GM19351 (cell line): Measurements from ENCODE around the gene FOXM1.

Source experiments
- ATAC-seq: cut with Tn5 transposase; IDR thresholded peaks from one replicate; pipeline ENCODE4 v1.9.1; 2021; ENCODE audit warnings: mild to moderate bottlenecking, moderate library complexity; ENCODE audit not compliant: unreplicated experiment

FOXM1 gene

GRCh38 chr12:2877047-2877952, at the start of gene FOXM1, which contains the start of gene RHNO1:
FOXM1 (minus strand) TSS chr12:2877174; CDS start chr12:2874478, 2,696 bp downstream.
RHNO1 (plus strand) TSS chr12:2877223; CDS start chr12:2885367, 8,144 bp downstream.
- peak; percentile 68 for ATAC-seq

GRCh38 chr12:2925322-2925995, 48.5 kb upstream of the FOXM1 start:
- ATAC-seq: no peak

GRCh38 chr12:2924019-2924418, 47.0 kb upstream of the FOXM1 start:
- no peak for ATAC-seq

GRCh38 chr12:2923057-2923456, 46.1 kb upstream of the FOXM1 start:
- no peak for ATAC-seq

- ATAC-seq: no peak
Measured at GRCh38 chr12:2922329-2922728, 45.4 kb upstream of the FOXM1 start.

- no peak for ATAC-seq
Measured at GRCh38 chr12:2919249-2919648, 42.3 kb upstream of the FOXM1 start.

GRCh38 chr12:2912216-2912575, 35.2 kb upstream of the FOXM1 start:
- ATAC-seq: no peak

GRCh38 chr12:2904260-2904659, 27.3 kb upstream of the FOXM1 start:
- no peak for ATAC-seq

- ATAC-seq: no peak
Measured at GRCh38 chr12:2902272-2902880, 25.4 kb upstream of the FOXM1 start.

GRCh38 chr12:2900642-2901041, 23.7 kb upstream of the FOXM1 start:
- no peak for ATAC-seq

- no peak for ATAC-seq
Measured at GRCh38 chr12:2897418-2897817, 20.4 kb upstream of the FOXM1 start.

- ATAC-seq: no peak
Measured at GRCh38 chr12:2895511-2895910, 18.5 kb upstream of the FOXM1 start.

GRCh38 chr12:2895051-2895451, 18.1 kb upstream of the FOXM1 start:
- ATAC-seq: no peak

GRCh38 chr12:2893007-2893406, 16.0 kb upstream of the FOXM1 start:
- ATAC-seq: no peak

GRCh38 chr12:2892246-2892645, 15.3 kb upstream of the FOXM1 start:
- no peak for ATAC-seq

GRCh38 chr12:2891240-2892053, 14.5 kb upstream of the FOXM1 start:
- no peak for ATAC-seq

- ATAC-seq: peak; percentile 99
Measured at GRCh38 chr12:2890388-2891239, 13.6 kb upstream of the FOXM1 start, which contains the start of gene TULP3. TULP3 (plus strand) TSS chr12:2890891; CDS start chr12:2890948, 57 bp downstream.

GRCh38 chr12:2890001-2890387, 13.0 kb upstream of the FOXM1 start:
- no peak for ATAC-seq

GRCh38 chr12:2886768-2887450, 9.9 kb upstream of the FOXM1 start:
- ATAC-seq: no peak
